ENCODE data around the gene SMIM32.

SMIM32 gene

GRCh38 chr5:136225796-136226195 is 32.8 kb upstream of the SMIM32 start:
- Histone ChIP-seq H3K4me1 (ENCODE audit: insufficient read depth, poor library complexity, severe bottlenecking) (no peaks in the 10 kb centered on the region), H3K27ac (ENCODE audit: poor library complexity, severe bottlenecking) (no peak overlapping the region), H3K36me3 (ENCODE audit: low read depth) (no peaks in the 10 kb centered on the region), H3K27me3 (ENCODE audit: insufficient read depth, poor library complexity, severe bottlenecking) (peaks cover 23% of the 10 kb centered on the region), H3K9me3 (ENCODE audit: severe bottlenecking) (no peaks in the 10 kb centered on the region), H3K4me3 (ENCODE audit: severe bottlenecking) (no peak overlapping the region)
- peak; percentile 33 for DNase-seq (ENCODE audit: low spot score)
- 0 out of 3 replicates have a peak, but pooled peaks have one; percentile 29 for ATAC-seq (ENCODE audit: low read depth)
- no peak for TF ChIP-seq CTCF (IDR thresholded peaks at IDR 0.05; ENCODE audit: poor library complexity, severe bottlenecking)

- DNase-seq (ENCODE audit: low spot score) (no peak), ATAC-seq (ENCODE audit: low read depth) (no peak)
- Histone ChIP-seq H3K4me1 (ENCODE audit: insufficient read depth, poor library complexity, severe bottlenecking) (no peaks in the 10 kb centered on the region), H3K4me3 (ENCODE audit: severe bottlenecking) (no peak overlapping the region), H3K27ac (ENCODE audit: poor library complexity, severe bottlenecking) (no peak overlapping the region), H3K27me3 (ENCODE audit: insufficient read depth, poor library complexity, severe bottlenecking) (peaks cover 14% of the 10 kb centered on the region), H3K36me3 (ENCODE audit: low read depth) (no peaks in the 10 kb centered on the region), H3K9me3 (ENCODE audit: severe bottlenecking) (no peaks in the 10 kb centered on the region)
- TF ChIP-seq CTCF (IDR thresholded peaks at IDR 0.05; ENCODE audit: poor library complexity, severe bottlenecking) = no peak
Observed at GRCh38 chr5:136222580-136223235, 29.7 kb upstream of the SMIM32 start.

GRCh38 chr5:136221340-136221739 is 28.4 kb upstream of the SMIM32 start:
- no peak for ATAC-seq (ENCODE audit: low read depth)

GRCh38 chr5:136216230-136216629 is 23.3 kb upstream of the SMIM32 start:
- Histone ChIP-seq H3K4me3 (ENCODE audit: severe bottlenecking) (no peak overlapping the region), H3K27me3 (ENCODE audit: insufficient read depth, poor library complexity, severe bottlenecking) (peaks cover 13% of the 10 kb centered on the region), H3K9me3 (ENCODE audit: severe bottlenecking) (no peaks in the 10 kb centered on the region), H3K27ac (ENCODE audit: poor library complexity, severe bottlenecking) (no peak overlapping the region), H3K36me3 (ENCODE audit: low read depth) (no peaks in the 10 kb centered on the region), H3K4me1 (ENCODE audit: insufficient read depth, poor library complexity, severe bottlenecking) (no peaks in the 10 kb centered on the region)
- TF ChIP-seq CTCF (IDR thresholded peaks at IDR 0.05; ENCODE audit: poor library complexity, severe bottlenecking) = no peak
- ATAC-seq (ENCODE audit: low read depth) (peak; percentile 19; the same call in 1 of the 3 replicates), DNase-seq (ENCODE audit: low spot score) (no peak)

More at GRCh38 chr5:136221340-136221739, 28.4 kb upstream of the SMIM32 start:
- peaks cover 6% of the 10 kb centered on the region for H3K27me3 ChIP-seq (ENCODE audit: insufficient read depth, poor library complexity, severe bottlenecking)
- H3K36me3 ChIP-seq (ENCODE audit: low read depth) = no peaks in the 10 kb centered on the region
- H3K4me3 ChIP-seq (ENCODE audit: severe bottlenecking) = no peak overlapping the region
- no peak for TF ChIP-seq CTCF (IDR thresholded peaks at IDR 0.05; ENCODE audit: poor library complexity, severe bottlenecking)
- no peak for DNase-seq (ENCODE audit: low spot score)
- H3K4me1 ChIP-seq (ENCODE audit: insufficient read depth, poor library complexity, severe bottlenecking) = no peaks in the 10 kb centered on the region
- no peak overlapping the region for H3K27ac ChIP-seq (ENCODE audit: poor library complexity, severe bottlenecking)
- no peaks in the 10 kb centered on the region for H3K9me3 ChIP-seq (ENCODE audit: severe bottlenecking)

GRCh38 chr5:136215812-136216211 is 22.9 kb upstream of the SMIM32 start:
- Histone ChIP-seq H3K27ac (ENCODE audit: poor library complexity, severe bottlenecking) (no peak overlapping the region), H3K36me3 (ENCODE audit: low read depth) (no peaks in the 10 kb centered on the region), H3K27me3 (ENCODE audit: insufficient read depth, poor library complexity, severe bottlenecking) (peaks cover 13% of the 10 kb centered on the region), H3K9me3 (ENCODE audit: severe bottlenecking) (no peaks in the 10 kb centered on the region), H3K4me1 (ENCODE audit: insufficient read depth, poor library complexity, severe bottlenecking) (no peaks in the 10 kb centered on the region), H3K4me3 (ENCODE audit: severe bottlenecking) (no peak overlapping the region)
- TF ChIP-seq CTCF (IDR thresholded peaks at IDR 0.05; ENCODE audit: poor library complexity, severe bottlenecking) = no peak
- ATAC-seq (ENCODE audit: low read depth) (no peak), DNase-seq (ENCODE audit: low spot score) (no peak)
